A549 (cell line): ENCODE measurements around the gene ORC6. TPM values are rescaled to one million over a fixed set of nuclear protein-coding genes. Genes with fewer than 3 reads are reported as not detected.
A peak's percentile ranks its signal among the peaks of the same experiment; 100 is the strongest.

Experiments
- ATAC-seq, 2 experiments: fragments of 200-7000 bp in 1 of 2; fragments of >200 bp in 1 of 2; cut with Nextera tagmentation in 1 of 2; cut with Tn5 transposase in 1 of 2; 3 replicates each; pipeline versions ENCODE4 v1.8.0 to v1.9.1; 2018 to 2020; ENCODE audit warnings: mild to moderate bottlenecking in 1 of 2, moderate library complexity in 1 of 2
- CTCF ChIA-PET: fragments of 300-600 bp; sonication (Branson Sonifier 250); formaldehyde crosslinking; extraction: SDS; loops from one replicate; lab custom pipeline; 2021; ENCODE audit warnings: antibody characterized with exemption, inconsistent platforms; lab: Yijun Ruan, JAX
- POLR2A ChIA-PET: fragments of 350-600 bp; formaldehyde crosslinking; extraction: SDS; loops from one replicate; lab custom pipeline; 2021; ENCODE audit warnings: antibody characterized with exemption, inconsistent platforms; lab: Yijun Ruan, JAX
- DNase-seq, 2 experiments: peaks; one replicate each; pipeline versions ENCODE4 v3.0.0 to v3.0.0-alpha.2; 2011 to 2016; ENCODE audit warnings: low read depth in 1 of 2, low spot score in 1 of 2
- FAIRE-seq: peaks from 2 replicates; lab custom pipeline; 2011; peaks lifted over from hg19 to GRCh38; lab: Jason Lieb, UNC
- H3K27ac ChIP-seq, 2 experiments: fragments of >200 bp; sonication (Bioruptor Twin); formaldehyde crosslinking; 3 replicates each; pipeline ENCODE4 v1.5.1; 2016 to 2017
- H3K4me1 ChIP-seq: fragments of >200 bp; sonication (Bioruptor Twin); formaldehyde crosslinking; 3 replicates; pipeline ENCODE4 v1.6.1; 2016
- H3K4me2 ChIP-seq: fragments of >200 bp; sonication (Bioruptor Twin); formaldehyde crosslinking; 3 replicates; pipeline ENCODE4 v1.6.1; 2016
- H3K4me3 ChIP-seq: fragments of >200 bp; sonication (Bioruptor Twin); formaldehyde crosslinking; 3 replicates; pipeline ENCODE4 v1.5.1; 2016
- H3K9me3 ChIP-seq: fragments of >200 bp; sonication (Bioruptor Twin); formaldehyde crosslinking; 3 replicates; pipeline ENCODE4 v1.6.1; 2016
- CHD2 ChIP-seq: fragments of 150-350 bp; IDR thresholded peaks from 2 replicates; pipeline ENCODE4 v1.6.1; 2014; ENCODE audit warnings: low read length; ENCODE audit not compliant: partially characterized antibody
- CHD4 ChIP-seq: fragments of 200-600 bp; sonication (generic); IDR thresholded peaks from 2 replicates; pipeline ENCODE4 v1.6.1; 2016; ENCODE audit warnings: antibody characterized with exemption, mild to moderate bottlenecking, borderline replicate concordance
- FOSB ChIP-seq: fragments of 250-450 bp; sonication (Bioruptor Pico); IDR thresholded peaks from 2 replicates; pipeline ENCODE4 v1.5.0; 2020; ENCODE audit warnings: mild to moderate bottlenecking, moderate library complexity
- FOSL2 ChIP-seq, 2 experiments: fragments of 450-650 bp in 1 of 2; fragments of >200 bp in 1 of 2; sonication (Bioruptor Twin) in 1 of 2; formaldehyde crosslinking; IDR thresholded peaks; 2 replicates each; pipeline versions ENCODE4 v1.5.0 to v1.6.1; 2016 to 2020; ENCODE audit warnings: mild to moderate bottlenecking in 1 of 2, moderate library complexity in 1 of 2
- HDAC2 ChIP-seq: fragments of 200-600 bp; sonication (generic); IDR thresholded peaks from 2 replicates; pipeline ENCODE4 v1.6.1; 2016
- HOXA7 ChIP-seq: fragments of 250-450 bp; sonication (Bioruptor Pico); IDR thresholded peaks from 2 replicates; pipeline ENCODE4 v1.5.0; 2020; ENCODE audit warnings: mild to moderate bottlenecking, moderate library complexity
- JUN ChIP-seq, 2 experiments: fragments of >200 bp; sonication (Bioruptor Twin); formaldehyde crosslinking; IDR thresholded peaks; 2 replicates in 1 of 2; 3 replicates in 1 of 2; pipeline ENCODE4 v1.6.1; 2016 to 2017
- JUNB ChIP-seq: fragments of >200 bp; sonication (Bioruptor Twin); formaldehyde crosslinking; IDR thresholded peaks from 2 replicates; pipeline ENCODE4 v1.6.1; 2016
- KDM5A ChIP-seq: fragments of 200-600 bp; sonication (generic); IDR thresholded peaks from 2 replicates; pipeline ENCODE4 v1.6.1; 2016; ENCODE audit warnings: antibody characterized with exemption, mild to moderate bottlenecking
- MAX ChIP-seq: IDR thresholded peaks from 2 replicates; pipeline ENCODE4 v1.6.1; 2012
- MAZ ChIP-seq: fragments of 150-350 bp; IDR thresholded peaks from 2 replicates; pipeline ENCODE4 v1.6.1; 2014; ENCODE audit warnings: antibody characterized with exemption, low read depth, low read length, borderline replicate concordance
- MYC ChIP-seq: IDR thresholded peaks from 2 replicates; pipeline ENCODE4 v1.6.1; 2012; ENCODE audit warnings: mild to moderate bottlenecking, inconsistent platforms, low read length, improper control_type of control experiment, borderline replicate concordance
- NFE2L2 ChIP-seq: fragments of 150-350 bp; conservative IDR thresholded peaks from 2 replicates; pipeline ENCODE4 v1.6.1; 2014; ENCODE audit warnings: low read length
- PHF8 ChIP-seq: fragments of 200-600 bp; sonication (generic); IDR thresholded peaks from 2 replicates; pipeline ENCODE4 v1.6.1; 2016; ENCODE audit warnings: low read depth, mild to moderate bottlenecking, antibody characterized with exemption, moderate library complexity, borderline replicate concordance
- POLR2A ChIP-seq: IDR thresholded peaks from 2 replicates; pipeline ENCODE4 v1.6.1; 2012; ENCODE audit warnings: mild to moderate bottlenecking, low read length
- RARB ChIP-seq: fragments of 250-450 bp; sonication (Bioruptor Pico); IDR thresholded peaks from 2 replicates; pipeline ENCODE4 v1.8.0; 2021; ENCODE audit warnings: mild to moderate bottlenecking, moderate library complexity
- RCOR1 ChIP-seq: fragments of 150-350 bp; IDR thresholded peaks from 2 replicates; pipeline ENCODE4 v1.6.1; 2014; ENCODE audit warnings: antibody characterized with exemption, low read length, low read depth
- REST ChIP-seq: fragments of 200-600 bp; sonication (generic); IDR thresholded peaks from 2 replicates; pipeline ENCODE4 v1.6.1; 2016; ENCODE audit warnings: antibody characterized with exemption, mild to moderate bottlenecking, moderate library complexity
- USF2 ChIP-seq: fragments of 450-650 bp; IDR thresholded peaks from 2 replicates; pipeline ENCODE4 v1.6.1; 2014; ENCODE audit warnings: antibody characterized with exemption
- ZC3H11A ChIP-seq: fragments of 450-650 bp; IDR thresholded peaks from 2 replicates; pipeline ENCODE4 v1.6.1; 2014; ENCODE audit warnings: antibody characterized with exemption, mild to moderate bottlenecking
- ZSCAN20 ChIP-seq: fragments of 250-450 bp; sonication (Bioruptor Pico); IDR thresholded peaks from 2 replicates; pipeline ENCODE4 v1.8.0; 2022; ENCODE audit warnings: mild to moderate bottlenecking, moderate library complexity
- WGBS: methylation state at CpG from one replicate; pipeline ENCODE4 v1.1.6; 2017; ENCODE audit errors: missing lambda C conversion rate; 5-methylcytosine and 5-hydroxymethylcytosine counted together
- polyA plus RNA-seq, 4 experiments: library from polyadenylated mRNA; depleted of rRNA in 3 of 4; stranded (reverse); fragments of >200 nt; fragmentation: RNase III in 1 of 4; extraction: RNeasy Plus Mini Kit Qiagen cat#74134 plus additional on column Dnase treatment in 1 of 4; gene quantifications; 2 replicates in 3 of 4; 3 replicates in 1 of 4; pipeline ENCODE4 v1.2.3, GENCODE V29; 2011 to 2017

Gene ORC6
- polyA plus RNA-seq, 2 of the 4 experiments (the other 2 are of a cell fraction), result 35.0 to 44.5 TPM

GRCh38 chr16:46743232-46743719 lies 53.8 kb downstream of the ORC6 start:
- H3K9me3 ChIP-seq, result no peaks in the 10 kb centered on the region
- FAIRE-seq, result no peak
- no peak for DNase-seq
- CTCF ChIA-PET, result no interaction called here
- WGBS, result 69% methylated on average over 10 of the region's 10 CpGs
- TF ChIP-seq JUN (IDR thresholded peaks at IDR 0.05) (no peak), JUNB (no peak), ZSCAN20 (no peak), NFE2L2 (no peak), MAX (no peak), MAZ (no peak), RARB (no peak), FOSB (no peak), CHD4 (no peak)
- TF ChIP-seq, all 56 proteins: peak for 0
- ATAC-seq, result peak in 1 of 2 experiments; percentile 42; a peak in 2 of 6 replicates
- no peak overlapping the region for H3K4me3 ChIP-seq
- no peak overlapping the region for H3K4me2 ChIP-seq
- no peaks in the 10 kb centered on the region for H3K4me1 ChIP-seq
- H3K27ac ChIP-seq, result no peak overlapping the region
- POLR2A ChIA-PET, result no interaction called here

- 86% methylated on average over 7 of the region's 7 CpGs for WGBS
- ChIA-PET POLR2A (no interaction called here), CTCF (interaction anchor here (0.9 kb wide), 1 partner anchor 10 kb away, joined by 3 read pairs; no protein-coding TSS in a partner anchor)
- Histone ChIP-seq H3K4me3 (no peak overlapping the region), H3K4me2 (no peak overlapping the region), H3K9me3 (no peaks in the 10 kb centered on the region), H3K27ac (no peak overlapping the region), H3K4me1 (no peaks in the 10 kb centered on the region)
- ATAC-seq (no peak), DNase-seq (no peak), FAIRE-seq (no peak)
- TF ChIP-seq MYC (no peak), HDAC2 (no peak), USF2 (no peak), REST (no peak), CHD2 (no peak), FOSL2 (IDR thresholded peaks at IDR 0.05) (no peak), FOSL2 (CRISPR knock-in tag; IDR thresholded peaks at IDR 0.05) (no peak), CHD4 (no peak), KDM5A (no peak), POLR2A (no peak), RCOR1 (no peak), ZC3H11A (no peak), HOXA7 (CRISPR knock-in tag) (no peak), PHF8 (no peak)
These were observed 56.2 kb downstream of the ORC6 start for GRCh38 chr16:46745617-46746016.
